T-helper 17 cell (primary cell): Measurements from ENCODE around the gene RNU5B-1. TPM values are rescaled to one million over a fixed set of nuclear protein-coding genes. Genes with fewer than 3 reads are reported as not detected.
A peak's percentile ranks its signal among the peaks of the same experiment; 100 is the strongest.

Experiments used
- ATAC-seq: fragments of 150-1000 bp; cut with Tn5 transposase; 2 replicates; pipeline ENCODE4 v1.10.0; 2021; ENCODE audit warnings: mild to moderate bottlenecking, moderate library complexity
- DNase-seq, 3 donors: peaks; one replicate each; pipeline versions ENCODE4 v3.0.0 to v3.0.0-alpha.2; 2020 to 2021
- H3K9me3 ChIP-seq: one replicate; pipeline ENCODE4 v1.7.0; 2013; ENCODE audit warnings: low read length, mild to moderate bottlenecking; ENCODE audit not compliant: control insufficient read depth, poor library complexity, severe bottlenecking
- H3K27ac Mint-ChIP-seq: one replicate; pipeline ENCODE4 v1.8.0; 2022; ENCODE audit warnings: mild to moderate bottlenecking, moderate library complexity, mixed read lengths
- H3K27me3 Mint-ChIP-seq: one replicate; pipeline ENCODE4 v1.8.0; 2022; ENCODE audit warnings: mixed read lengths
- H3K36me3 Mint-ChIP-seq: one replicate; pipeline ENCODE4 v1.8.0; 2022; ENCODE audit warnings: low read depth, mixed read lengths
- H3K4me1 Mint-ChIP-seq: one replicate; pipeline ENCODE4 v1.8.0; 2022; ENCODE audit warnings: mild to moderate bottlenecking, mixed read lengths
- H3K4me3 Mint-ChIP-seq: one replicate; pipeline ENCODE4 v1.8.0; 2022; ENCODE audit warnings: mild to moderate bottlenecking, moderate library complexity, mixed read lengths
- total RNA-seq, 4 donors: library from RNA in 2 of 4; stranded (reverse) in 2 of 4; gene quantifications; one replicate each; pipeline ENCODE4 v1.2.3 and lab custom pipeline; 2022 to 2026

The RNU5B-1 gene
- total RNA-seq, 2 donors from 2014 or later = not detected

DNA sequence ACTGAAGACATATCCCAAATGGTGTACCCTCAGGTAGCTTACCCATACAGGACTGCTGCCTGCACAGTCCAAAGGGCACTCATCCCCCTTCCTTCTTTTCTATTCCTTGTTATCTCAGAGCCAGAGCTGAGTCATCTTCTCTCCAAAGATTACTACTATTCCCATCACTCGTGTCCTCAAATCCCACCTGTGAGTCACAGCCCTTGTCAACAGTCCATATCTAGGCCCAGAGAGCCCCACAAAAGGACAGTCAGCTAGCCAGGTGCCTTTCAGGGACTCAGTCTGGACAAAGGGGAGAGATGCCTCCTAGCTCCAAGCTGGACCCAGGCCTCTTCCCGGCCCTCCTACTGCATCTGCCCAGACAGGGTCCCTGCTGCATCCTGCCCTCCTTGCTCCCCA lies 28.8 kb upstream of the RNU5B-1 start:
- Mint-ChIP-seq H3K27me3 (no peaks in the 10 kb centered on the region), H3K36me3 (peaks cover 3% of the 10 kb centered on the region), H3K4me3 (no peak overlapping the region), H3K4me1 (peaks cover 29% of the 10 kb centered on the region), H3K27ac (peak overlapping the region; percentile 11)
- ATAC-seq = no peak
- H3K9me3 ChIP-seq = no peaks in the 10 kb centered on the region
- no peak for DNase-seq

DNA sequence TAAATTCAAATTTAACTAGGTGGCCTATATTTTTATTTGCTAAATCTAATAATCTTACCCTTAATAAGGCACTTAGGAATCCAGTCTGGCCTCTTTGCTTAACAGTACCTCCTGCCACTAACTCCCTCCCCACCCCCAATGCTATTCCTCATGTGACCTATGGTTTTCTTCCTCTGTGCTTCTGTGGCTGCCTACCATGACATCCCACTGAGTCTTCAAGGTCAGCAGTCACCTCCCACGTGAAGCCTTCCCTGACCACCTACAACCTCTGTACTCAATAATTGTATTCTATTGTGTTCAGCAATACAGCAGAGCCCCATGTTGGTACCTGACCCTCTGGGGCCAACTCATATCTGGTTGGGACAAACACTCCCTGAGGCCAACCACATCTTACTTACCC lies 27.5 kb upstream of the RNU5B-1 start:
- no peak overlapping the region for H3K4me3 Mint-ChIP-seq
- H3K4me1 Mint-ChIP-seq = peaks cover 29% of the 10 kb centered on the region
- peaks cover 3% of the 10 kb centered on the region for H3K36me3 Mint-ChIP-seq
- ATAC-seq (no peak), DNase-seq (no peak)
- no peaks in the 10 kb centered on the region for H3K27me3 Mint-ChIP-seq
- no peaks in the 10 kb centered on the region for H3K9me3 ChIP-seq
- no peak overlapping the region for H3K27ac Mint-ChIP-seq

- Mint-ChIP-seq H3K27ac (no peak overlapping the region), H3K4me1 (peaks cover 33% of the 10 kb centered on the region), H3K4me3 (no peak overlapping the region), H3K36me3 (peaks cover 6% of the 10 kb centered on the region), H3K27me3 (no peaks in the 10 kb centered on the region)
- ATAC-seq (no peak), DNase-seq (no peak)
- H3K9me3 ChIP-seq = no peaks in the 10 kb centered on the region
Measured at GRCh38 chr15:65278480-65278879, 26.0 kb upstream of the RNU5B-1 start.

- no peaks in the 10 kb centered on the region for H3K9me3 ChIP-seq
- DNase-seq (no peak), ATAC-seq (no peak)
- Mint-ChIP-seq H3K27ac (peak overlapping the region; percentile 91), H3K4me3 (peak overlapping the region; percentile 87), H3K4me1 (peaks cover 30% of the 10 kb centered on the region), H3K36me3 (peaks cover 4% of the 10 kb centered on the region), H3K27me3 (no peaks in the 10 kb centered on the region)
Measured at GRCh38 chr15:65285291-65286068, 19.0 kb upstream of the RNU5B-1 start.

GRCh38 chr15:65286069-65286703 lies 18.3 kb upstream of the RNU5B-1 start:
- no peaks in the 10 kb centered on the region for H3K9me3 ChIP-seq
- Mint-ChIP-seq H3K27me3 (no peaks in the 10 kb centered on the region), H3K4me3 (peak overlapping the region; percentile 87), H3K36me3 (peaks cover 4% of the 10 kb centered on the region), H3K4me1 (peaks cover 28% of the 10 kb centered on the region), H3K27ac (peak overlapping the region; percentile 91)
- peak in 2 of 3 donors; percentile 16 for DNase-seq
- ATAC-seq = peak; percentile 19

DNA sequence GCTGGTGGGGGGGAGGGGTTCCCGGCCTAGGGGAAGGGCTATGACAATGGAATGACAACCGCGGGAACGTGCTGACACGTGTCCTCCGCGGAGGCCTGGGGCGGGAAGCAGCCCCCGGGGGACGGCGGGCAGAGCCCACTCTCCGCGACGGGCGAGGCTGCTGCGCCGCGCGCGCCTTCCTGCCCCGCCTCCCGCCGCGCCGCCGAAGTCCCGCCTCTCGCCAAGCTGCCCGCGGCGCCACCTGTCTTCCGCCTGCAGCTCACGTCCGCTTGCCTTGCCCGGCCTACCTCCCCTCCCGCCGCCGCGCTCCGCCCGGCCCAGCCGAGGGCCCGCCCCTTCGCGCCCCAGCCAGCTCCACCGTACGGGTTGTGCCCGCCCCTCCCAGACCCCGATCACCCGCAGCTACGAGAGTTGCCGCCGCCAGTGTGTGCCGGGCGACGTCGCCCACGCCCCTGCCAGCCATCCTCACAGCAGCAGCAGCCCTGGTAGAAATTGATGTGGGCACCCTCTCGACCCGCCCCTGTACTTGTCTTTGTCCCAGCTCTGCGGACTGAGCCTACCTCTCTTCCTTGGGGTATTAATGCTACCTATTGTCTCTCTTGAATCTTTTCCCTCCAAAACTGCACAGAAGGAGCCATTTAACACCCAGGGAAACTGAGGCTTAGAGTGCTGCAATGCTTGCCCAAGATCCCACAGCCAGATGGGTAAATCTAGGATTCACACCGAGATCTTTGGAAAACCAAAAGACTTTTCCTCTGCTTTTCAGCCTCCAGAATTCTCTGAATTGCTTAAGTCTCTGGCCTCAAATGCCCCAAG lies 17.6 kb upstream of the RNU5B-1 start, which contains the start of gene PARP16:
PARP16 (minus strand) TSS at position 180 of the 816 bp plus-strand sequence. CDS start 457 bp downstream, outside the sequence.
- Mint-ChIP-seq H3K27me3 (no peaks in the 10 kb centered on the region), H3K27ac (peak within 1 kb of the TSS; percentile 91), H3K36me3 (peaks cover 4% of the 10 kb centered on the region), H3K4me3 (peak within 1 kb of the TSS; percentile 87), H3K4me1 (peaks cover 28% of the 10 kb centered on the region)
- no peaks in the 10 kb centered on the region for H3K9me3 ChIP-seq
- peak; percentile 86 to 94 (median 94) for DNase-seq
- ATAC-seq = peak; percentile 97

DNA sequence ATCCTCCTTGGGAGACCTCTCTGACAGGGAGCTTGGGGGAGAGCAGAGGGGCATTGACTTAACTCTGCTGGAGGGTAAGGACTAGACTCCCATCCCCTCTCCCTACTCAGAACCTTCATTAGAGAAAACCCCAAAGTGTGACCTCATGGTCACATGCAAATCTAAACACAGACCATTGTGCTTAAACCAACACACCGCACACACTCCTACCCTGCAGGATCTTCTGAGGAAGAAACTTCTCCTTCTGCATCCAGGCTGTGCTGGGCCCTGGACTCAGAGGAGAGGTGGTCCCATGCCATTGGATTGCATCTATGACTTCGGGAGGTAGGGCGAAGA lies 17.0 kb upstream of the RNU5B-1 start:
- H3K4me1 Mint-ChIP-seq = peaks cover 25% of the 10 kb centered on the region
- H3K36me3 Mint-ChIP-seq = peaks cover 4% of the 10 kb centered on the region
- H3K27me3 Mint-ChIP-seq = no peaks in the 10 kb centered on the region
- H3K4me3 Mint-ChIP-seq = peak overlapping the region; percentile 87
- ATAC-seq (no peak), DNase-seq (no peak)
- peak overlapping the region; percentile 91 for H3K27ac Mint-ChIP-seq
- no peaks in the 10 kb centered on the region for H3K9me3 ChIP-seq

DNA sequence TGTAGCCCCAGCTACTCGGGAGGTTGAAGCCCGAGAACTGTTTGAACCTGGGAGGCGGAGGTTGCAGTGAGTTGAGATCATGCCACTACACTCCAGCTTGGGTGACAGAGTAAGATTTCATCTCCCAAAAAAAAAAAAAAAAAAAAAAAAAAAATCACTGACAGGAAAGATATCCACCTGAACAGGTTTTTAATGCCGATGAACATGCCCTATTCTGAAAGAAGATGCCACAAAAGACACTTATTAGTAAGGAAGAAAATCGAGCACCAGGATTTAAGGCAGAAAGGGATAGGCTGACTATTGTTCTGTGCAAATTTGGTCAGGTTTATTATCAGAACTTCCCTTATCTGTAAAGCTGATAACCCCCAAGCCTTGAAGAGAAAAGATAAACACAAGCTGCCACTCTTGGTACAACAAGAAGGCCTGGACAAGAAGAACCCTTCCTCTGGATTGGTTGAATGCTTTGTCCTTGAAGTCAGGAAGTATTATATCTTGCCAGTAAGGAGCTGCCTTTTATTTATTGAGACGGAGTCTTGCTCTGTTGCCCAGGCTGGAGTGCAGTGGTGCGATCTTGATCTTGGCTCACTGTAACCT lies 15.1 kb upstream of the RNU5B-1 start:
- Mint-ChIP-seq H3K27ac (no peak overlapping the region), H3K36me3 (no peaks in the 10 kb centered on the region), H3K4me3 (no peak overlapping the region), H3K4me1 (peaks cover 24% of the 10 kb centered on the region), H3K27me3 (no peaks in the 10 kb centered on the region)
- no peak for DNase-seq
- H3K9me3 ChIP-seq = no peaks in the 10 kb centered on the region
- ATAC-seq = no peak

- H3K4me3 Mint-ChIP-seq = no peak overlapping the region
- DNase-seq (no peak), ATAC-seq (no peak)
- no peak overlapping the region for H3K27ac Mint-ChIP-seq
- H3K27me3 Mint-ChIP-seq = no peaks in the 10 kb centered on the region
- peaks cover 23% of the 10 kb centered on the region for H3K4me1 Mint-ChIP-seq
- no peaks in the 10 kb centered on the region for H3K9me3 ChIP-seq
- no peaks in the 10 kb centered on the region for H3K36me3 Mint-ChIP-seq
Measured at GRCh38 chr15:65290228-65290627, 14.2 kb upstream of the RNU5B-1 start.

- H3K36me3 Mint-ChIP-seq = no peaks in the 10 kb centered on the region
- DNase-seq = no peak
- no peak for ATAC-seq
- H3K27me3 Mint-ChIP-seq = no peaks in the 10 kb centered on the region
- H3K27ac Mint-ChIP-seq = peak overlapping the region; percentile 8
- H3K9me3 ChIP-seq = no peaks in the 10 kb centered on the region
- H3K4me1 Mint-ChIP-seq = peaks cover 23% of the 10 kb centered on the region
- H3K4me3 Mint-ChIP-seq = no peak overlapping the region
Measured at GRCh38 chr15:65292938-65293518, 11.4 kb upstream of the RNU5B-1 start.

DNA sequence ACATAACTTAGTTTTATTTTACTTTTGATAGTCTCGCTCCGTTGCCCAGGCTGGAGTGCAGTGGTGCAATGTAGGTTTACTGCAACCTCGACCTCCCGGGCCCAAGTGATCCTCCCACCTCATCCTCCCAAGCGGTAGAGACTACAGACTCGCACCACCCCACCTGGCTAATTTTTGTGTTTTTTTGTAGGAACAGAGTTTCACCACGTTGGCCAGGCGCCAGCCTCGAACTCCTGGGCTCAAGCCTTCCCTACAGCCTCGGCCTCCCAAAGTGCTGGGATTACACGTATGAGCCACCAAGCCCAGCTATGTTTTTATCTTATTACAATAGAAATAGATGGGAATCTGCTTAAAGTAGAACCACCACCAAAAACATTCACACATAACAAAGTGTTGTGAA lies 5.7 kb upstream of the RNU5B-1 start:
- Mint-ChIP-seq H3K4me1 (peaks cover 22% of the 10 kb centered on the region), H3K27me3 (no peaks in the 10 kb centered on the region), H3K4me3 (peak overlapping the region; percentile 73), H3K36me3 (no peaks in the 10 kb centered on the region), H3K27ac (peak overlapping the region; percentile 96)
- no peaks in the 10 kb centered on the region for H3K9me3 ChIP-seq
- no peak for DNase-seq
- no peak for ATAC-seq

- H3K4me3 Mint-ChIP-seq = no peak overlapping the region
- peak overlapping the region; percentile 96 for H3K27ac Mint-ChIP-seq
- ATAC-seq = no peak
- no peaks in the 10 kb centered on the region for H3K27me3 Mint-ChIP-seq
- no peaks in the 10 kb centered on the region for H3K36me3 Mint-ChIP-seq
- DNase-seq = no peak
- peaks cover 31% of the 10 kb centered on the region for H3K4me1 Mint-ChIP-seq
- H3K9me3 ChIP-seq = no peaks in the 10 kb centered on the region
Measured at GRCh38 chr15:65300924-65301441, 3.5 kb upstream of the RNU5B-1 start.
